NCI-H2196 (cell line): ENCODE measurements around the gene RBM28.
"Not testable (repeated sequence)": the region's sequence is repeated elsewhere in the genome, so short reads cannot be mapped to it uniquely, and the experiment has no call there.

Source experiments
- DNase-seq: peaks from one replicate; lab custom pipeline; 2025; ENCODE audit not compliant: unreplicated experiment; lab: John Stamatoyannopoulos, UW

RBM28 gene

DNA sequence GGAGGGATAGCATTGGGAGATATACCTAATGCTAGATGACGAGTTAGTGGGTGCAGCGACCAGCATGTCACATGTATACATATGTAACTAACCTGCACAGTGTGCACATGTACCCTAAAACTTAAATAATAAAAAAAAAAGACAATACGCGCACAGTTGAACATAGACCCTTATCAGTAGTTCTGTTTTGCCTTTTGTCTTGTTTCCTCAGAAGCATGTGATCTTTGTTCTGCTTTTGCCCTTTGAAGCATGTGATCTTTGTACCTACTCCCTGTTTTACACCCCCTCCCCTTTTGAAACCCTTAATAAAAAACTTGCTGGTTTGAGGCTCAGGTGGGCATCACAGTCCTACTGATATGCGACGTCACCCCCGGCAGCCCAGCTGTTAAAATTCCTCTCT lies 45.7 kb downstream of the RBM28 start:
- DNase-seq = not testable (repeated sequence)

GRCh38 chr7:128287556-128287955 lies 56.2 kb downstream of the RBM28 start:
- DNase-seq = no peak

- no peak for DNase-seq
Measured at GRCh38 chr7:128284102-128284501, 59.6 kb downstream of the RBM28 start.

- DNase-seq = no peak
Measured at GRCh38 chr7:128281605-128282380, 61.9 kb downstream of the RBM28 start.

DNA sequence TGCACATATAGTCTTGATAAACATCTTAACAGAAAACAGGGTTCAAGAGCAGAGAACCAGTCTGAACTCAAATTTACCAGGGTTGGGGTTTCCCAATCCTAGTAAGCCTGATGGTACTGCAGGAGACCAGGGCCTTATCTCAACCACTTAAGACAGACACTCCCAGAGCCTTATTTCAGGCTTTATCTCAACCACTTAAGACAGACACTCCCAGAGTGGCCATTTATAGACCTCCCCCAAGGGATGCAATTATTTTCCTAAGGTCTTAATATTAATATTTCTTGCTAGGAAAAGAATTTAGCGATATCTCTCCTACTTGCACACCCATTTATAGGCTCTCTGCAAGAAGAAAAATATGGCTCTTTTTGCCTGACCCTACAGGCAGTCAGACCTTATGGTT lies 63.3 kb downstream of the RBM28 start:
- DNase-seq = not testable (repeated sequence)

GRCh38 chr7:128279124-128279713 lies 64.5 kb downstream of the RBM28 start:
- DNase-seq = no peak

DNA sequence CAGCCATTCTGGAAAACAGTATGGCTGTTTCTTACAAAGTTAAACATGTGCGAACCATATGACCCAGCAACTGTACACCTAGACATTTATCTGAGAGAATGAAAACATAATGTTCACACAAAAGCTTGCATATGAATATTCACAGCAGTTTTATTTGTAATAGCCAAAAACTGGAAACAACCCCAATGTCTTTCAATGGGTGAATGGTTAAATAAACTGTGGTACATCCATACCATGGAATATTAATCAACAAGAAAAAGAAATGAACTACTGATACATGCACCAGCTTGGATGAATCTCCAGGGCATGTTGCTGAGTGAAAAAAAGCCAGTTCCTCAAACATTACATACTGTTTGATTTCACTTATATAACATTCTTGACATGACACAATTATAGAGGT lies 65.3 kb downstream of the RBM28 start:
- DNase-seq = no peak

DNA sequence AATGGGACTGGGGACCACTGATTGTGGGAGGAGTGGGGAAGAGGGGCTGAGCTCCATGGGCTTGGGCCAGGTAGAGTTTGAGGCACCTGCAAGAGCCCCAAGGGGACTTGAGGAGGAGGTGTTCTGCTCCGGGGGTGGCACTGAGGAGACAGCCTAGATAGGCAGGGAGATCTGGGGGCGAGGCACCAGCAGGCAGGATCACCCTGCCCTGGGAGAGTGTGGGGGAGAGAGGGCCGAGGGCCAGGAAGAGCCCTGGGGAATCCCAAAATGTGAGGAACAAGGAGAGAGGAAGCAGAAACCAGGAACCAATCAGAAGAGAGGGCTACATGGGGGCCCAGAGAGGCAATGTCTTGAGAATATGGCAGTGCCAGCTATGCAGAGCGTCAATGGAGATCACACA lies 68.0 kb downstream of the RBM28 start:
- DNase-seq = no peak

GRCh38 chr7:128274884-128275603 lies 68.7 kb downstream of the RBM28 start:
- DNase-seq = no peak

GRCh38 chr7:128274246-128274883 lies 69.3 kb downstream of the RBM28 start:
- no peak for DNase-seq

DNA sequence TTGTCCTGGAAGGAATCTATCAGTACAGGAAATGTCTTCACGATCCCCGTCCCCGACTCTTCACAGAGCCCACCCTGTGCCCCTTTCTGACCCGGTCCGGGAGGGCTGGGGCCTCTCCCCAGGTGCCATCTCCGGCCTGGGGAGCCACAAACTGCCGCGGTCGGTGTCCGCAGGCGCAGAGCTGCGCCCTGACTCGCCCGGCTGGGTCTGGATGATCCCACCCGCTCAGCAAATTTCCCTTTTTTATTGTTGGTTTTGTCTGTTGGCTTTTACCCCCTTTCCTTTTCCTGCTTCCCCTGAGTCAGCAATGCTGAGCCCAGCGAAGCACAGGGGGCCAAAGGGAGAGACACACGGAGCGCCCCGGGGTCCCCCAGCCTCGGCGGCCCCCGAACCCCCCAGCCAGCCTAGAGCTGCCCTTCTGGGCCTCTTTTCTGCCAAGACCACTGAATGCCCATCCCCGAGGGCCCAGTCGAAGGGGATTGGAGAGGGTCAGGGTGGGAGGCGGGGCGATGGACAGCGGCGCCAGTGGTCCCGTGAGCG lies 71.7 kb downstream of the RBM28 start:
- no peak for DNase-seq

DNA sequence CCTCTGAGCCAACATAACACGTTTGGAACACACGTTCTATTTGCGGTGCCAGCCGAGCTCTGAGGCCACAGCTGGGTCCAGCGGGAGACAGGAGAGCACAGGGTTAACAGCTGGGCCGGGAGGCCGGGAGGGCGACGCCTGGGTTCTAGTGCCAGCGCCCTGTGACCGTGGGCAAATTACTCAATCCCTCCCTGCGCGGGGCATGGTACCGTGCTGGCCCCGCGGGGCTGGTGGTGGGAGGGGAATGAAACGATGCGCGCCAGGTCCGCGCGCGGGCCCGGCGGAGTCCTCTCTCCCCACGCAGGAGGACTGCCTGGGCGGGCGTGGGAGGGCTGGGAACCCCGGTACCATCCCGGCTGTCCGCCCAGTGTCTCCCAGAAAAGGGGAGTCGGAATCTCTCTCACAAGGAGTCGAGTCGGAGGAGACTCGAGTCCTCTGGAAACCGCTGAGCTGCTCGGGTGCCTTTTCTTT lies 72.2 kb downstream of the RBM28 start:
- DNase-seq = no peak

DNA sequence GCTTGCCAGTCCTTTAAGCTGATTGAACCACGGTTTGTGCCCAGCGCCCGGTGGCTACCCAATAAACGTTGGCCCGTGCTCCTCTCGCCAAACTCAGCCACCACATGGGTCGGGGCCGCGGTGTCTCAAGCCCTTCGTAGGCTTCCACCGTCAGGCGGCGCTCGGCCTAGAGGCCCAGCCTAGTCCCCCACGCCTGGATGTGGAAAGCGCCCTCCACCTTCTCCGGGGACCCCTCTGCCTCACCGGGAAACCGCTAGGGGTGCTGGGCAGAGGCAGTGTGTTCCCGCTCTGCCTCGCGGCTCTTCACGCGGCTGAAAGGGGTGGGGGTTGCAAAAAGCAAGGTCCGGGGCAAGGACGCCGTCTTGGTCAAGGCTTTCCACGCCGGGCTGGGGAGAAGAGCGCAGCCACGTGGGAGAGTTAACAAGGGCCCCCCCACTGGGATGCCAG lies 72.9 kb downstream of the RBM28 start:
- DNase-seq = no peak

DNA sequence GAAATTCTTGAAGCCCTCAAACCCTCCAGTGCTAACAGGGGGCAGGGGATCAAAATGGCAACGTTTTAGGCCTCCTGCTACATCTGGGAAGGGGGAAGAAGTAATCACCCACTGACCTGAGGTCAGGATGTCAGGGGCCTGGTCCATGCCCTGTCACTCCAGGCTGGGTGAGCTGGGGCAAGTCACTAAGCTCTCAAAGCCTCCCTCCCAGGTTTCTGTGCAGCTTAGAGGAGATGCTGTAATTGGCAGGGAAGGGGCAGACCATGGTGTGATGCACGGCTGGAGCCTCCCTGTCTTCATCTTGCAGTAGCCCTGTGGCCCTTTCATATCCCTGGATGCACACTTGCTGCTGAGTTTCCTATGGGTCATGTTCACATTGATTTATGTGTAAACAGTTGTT lies 75.5 kb downstream of the RBM28 start:
- DNase-seq = no peak

DNA sequence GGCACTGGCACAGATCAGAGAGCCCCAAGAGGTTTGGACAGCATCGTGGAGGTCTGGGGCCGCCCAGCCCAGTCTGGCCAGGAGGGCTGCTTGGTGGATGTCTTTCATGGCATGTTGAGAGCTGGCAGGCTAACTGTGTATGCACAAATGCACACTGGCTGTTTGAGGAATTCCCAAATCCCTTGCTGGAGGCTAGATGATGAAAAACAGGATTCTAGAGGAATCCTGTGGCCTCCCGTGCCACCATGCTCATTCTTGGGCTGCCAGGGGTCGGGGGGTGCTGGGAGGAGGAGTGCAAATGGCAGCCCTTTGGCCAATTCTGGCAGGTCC lies 76.1 kb downstream of the RBM28 start:
- DNase-seq = no peak

- DNase-seq = no peak
Measured at GRCh38 chr7:128266883-128267594, 76.7 kb downstream of the RBM28 start.

DNA sequence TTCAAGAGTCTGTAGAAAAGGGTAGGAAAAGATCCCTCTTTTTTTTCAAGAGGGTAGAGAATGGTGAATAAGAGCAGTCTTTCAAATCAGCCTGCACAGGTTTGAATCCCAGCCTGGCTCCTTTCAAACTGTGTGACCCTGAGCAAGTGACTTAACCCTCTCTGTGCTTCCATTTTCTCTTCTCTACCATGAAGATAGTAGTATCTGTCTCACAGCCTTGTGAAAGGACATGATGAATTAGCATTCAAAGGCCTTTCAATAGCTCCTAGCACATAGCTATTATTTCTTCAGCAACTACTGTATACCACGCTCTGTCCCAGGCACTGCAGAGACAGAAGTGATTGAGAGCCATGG lies 77.2 kb downstream of the RBM28 start:
- DNase-seq = no peak

- no peak for DNase-seq
Measured at GRCh38 chr7:128265906-128266300, 77.8 kb downstream of the RBM28 start.

- DNase-seq = no peak
Measured at GRCh38 chr7:128265156-128265905, 78.4 kb downstream of the RBM28 start.

DNA sequence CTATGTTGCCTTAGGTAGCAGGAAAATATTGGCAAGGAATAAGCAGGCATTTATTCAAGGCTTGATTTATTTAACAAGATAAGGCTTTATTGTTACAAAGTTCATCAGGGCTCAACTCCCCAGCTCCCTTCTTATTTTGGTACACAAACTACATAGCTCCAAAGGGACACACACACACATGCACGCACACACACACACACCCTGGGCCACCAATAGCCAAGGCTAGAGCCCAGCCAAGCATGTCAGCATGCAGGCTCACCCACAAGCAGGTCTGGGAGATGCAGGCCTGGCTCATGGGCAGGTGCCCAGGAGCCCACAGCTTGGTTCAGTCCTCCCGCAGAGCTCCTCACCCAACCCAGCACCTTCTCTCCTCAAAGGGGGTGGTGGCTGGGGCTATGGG lies 79.2 kb downstream of the RBM28 start:
- no peak for DNase-seq
